ENCODE data around the gene PTPRE. TPM values are rescaled to one million over a fixed set of nuclear protein-coding genes. Genes with fewer than 3 reads are reported as not detected.

The PTPRE gene
- total RNA-seq, 4 donors from 2014 or later = 9.8 to 24.9 (median 22.7) TPM

GRCh38 chr10:128072941-128073645 is 166.2 kb downstream of the PTPRE start:
- TF ChIP-seq CTCF (IDR thresholded peaks at IDR 0.05) = no peak
- no peak for TF ChIP-seq POLR2A (IDR thresholded peaks at IDR 0.05)
- no peak overlapping the region for H3K4me3 ChIP-seq
- no peak for DNase-seq
- H3K27me3 ChIP-seq = no peaks in the 10 kb centered on the region
- no peaks in the 10 kb centered on the region for H3K9me3 ChIP-seq
- 91 to 92% methylated on average over 10 to 13 of the region's 14 CpGs for WGBS, 2 donors
- H3K27ac ChIP-seq = no peak overlapping the region
- H3K4me1 ChIP-seq = peaks cover 0 to 15% (median 3%) of the 10 kb centered on the region in 3 donors
- intact Hi-C loops (cut with DNase I) = loop anchor here (5.0 kb wide), 2 partner anchors 36 to 166 kb away; partner anchors contain the start of gene PTPRE
- H3K36me3 ChIP-seq = peaks cover 29 to 100% (median 40%) of the 10 kb centered on the region in 3 donors

- no peaks in the 10 kb centered on the region for H3K9me3 ChIP-seq
- no peak overlapping the region for H3K4me3 ChIP-seq
- no peak for DNase-seq
- intact Hi-C loops (cut with DNase I) = loop anchor here (5.0 kb wide), 2 partner anchors 37 to 167 kb away; partner anchors contain the start of gene PTPRE
- peaks cover 0 to 14% (median 3%) of the 10 kb centered on the region in 3 donors for H3K4me1 ChIP-seq
- no peak for TF ChIP-seq POLR2A (IDR thresholded peaks at IDR 0.05)
- TF ChIP-seq CTCF (IDR thresholded peaks at IDR 0.05) = no peak
- H3K27me3 ChIP-seq = no peaks in the 10 kb centered on the region
- H3K36me3 ChIP-seq = peaks cover 31 to 100% (median 40%) of the 10 kb centered on the region in 3 donors
- 74 to 87% methylated on average over 2 of the region's 2 CpGs for WGBS, 2 donors
- no peak overlapping the region for H3K27ac ChIP-seq
Measured at GRCh38 chr10:128073890-128074289, 167.0 kb downstream of the PTPRE start.

- peaks cover 32 to 100% (median 37%) of the 10 kb centered on the region in 3 donors for H3K36me3 ChIP-seq
- intact Hi-C loops (cut with DNase I) = loop anchor here (5.0 kb wide), 2 partner anchors 37 to 167 kb away; partner anchors contain the start of gene PTPRE
- WGBS, 2 donors = 89 to 93% methylated on average over 5 of the region's 5 CpGs
Measured at GRCh38 chr10:128074589-128074988, 167.7 kb downstream of the PTPRE start.

GRCh38 chr10:128077155-128077875 is 170.4 kb downstream of the PTPRE start:
- peaks cover 19 to 98% (median 22%) of the 10 kb centered on the region in 3 donors for H3K36me3 ChIP-seq

More at GRCh38 chr10:128074589-128074988, 167.7 kb downstream of the PTPRE start:
- Histone ChIP-seq H3K27me3 (no peaks in the 10 kb centered on the region), H3K9me3 (no peaks in the 10 kb centered on the region), H3K4me1 (peaks cover 0 to 7% (median 2%) of the 10 kb centered on the region in 3 donors), H3K4me3 (no peak overlapping the region), H3K27ac (no peak overlapping the region)
- no peak for DNase-seq
- no peak for TF ChIP-seq POLR2A (IDR thresholded peaks at IDR 0.05)
- no peak for TF ChIP-seq CTCF (IDR thresholded peaks at IDR 0.05)

More at GRCh38 chr10:128077155-128077875, 170.4 kb downstream of the PTPRE start:
- Histone ChIP-seq H3K27me3 (no peaks in the 10 kb centered on the region), H3K9me3 (no peaks in the 10 kb centered on the region), H3K4me3 (no peak overlapping the region), H3K4me1 (no peaks in the 10 kb centered on the region), H3K27ac (no peak overlapping the region)
- intact Hi-C loops (cut with DNase I) = loop anchor here (5.0 kb wide), 1 partner anchor 75 kb away; no protein-coding TSS in a partner anchor
- WGBS, 2 donors = 74 to 93% methylated on average over 2 to 4 of the region's 21 CpGs
- DNase-seq = no peak
- TF ChIP-seq CTCF (IDR thresholded peaks at IDR 0.05) (no peak), POLR2A (IDR thresholded peaks at IDR 0.05) (no peak)
